GM12878 (cell line): Measurements from ENCODE around the gene ADK. TPM values are rescaled to one million over a fixed set of nuclear protein-coding genes. Genes with fewer than 3 reads are reported as not detected.

Source experiments
- ATF2 ChIP-seq: IDR thresholded peaks from 2 replicates; pipeline ENCODE4 v1.6.1; 2012; ENCODE audit warnings: low read length, inconsistent platforms
- BHLHE40 ChIP-seq, 2 experiments: fragments of 450-650 bp in 1 of 2; IDR thresholded peaks; 2 replicates each; pipeline ENCODE4 v1.6.1; 2011 to 2017; ENCODE audit warnings: low read depth in 2 of 2, borderline replicate concordance in 1 of 2, improper control_type of control experiment in 1 of 2, low read length in 1 of 2, mild to moderate bottlenecking in 1 of 2
- CREM ChIP-seq: IDR thresholded peaks from 2 replicates; pipeline ENCODE4 v1.6.1; 2014; ENCODE audit warnings: antibody characterized with exemption, low read depth
- DPF2 ChIP-seq: fragments of 450-650 bp; IDR thresholded peaks from 2 replicates; pipeline ENCODE4 v1.6.1; 2017; ENCODE audit warnings: mild to moderate bottlenecking
- E2F8 ChIP-seq: fragments of 450-650 bp; IDR thresholded peaks from 2 replicates; pipeline ENCODE4 v1.6.1; 2018; ENCODE audit warnings: mild to moderate bottlenecking, low read depth, moderate library complexity; ENCODE audit not compliant: partially characterized antibody
- ESRRA ChIP-seq: IDR thresholded peaks from 2 replicates; pipeline ENCODE4 v1.6.1; 2012; ENCODE audit warnings: mild to moderate bottlenecking, low read length, improper control_type of control experiment
- HDAC6 ChIP-seq: fragments of 200-600 bp; sonication (generic); IDR thresholded peaks from one replicate; pipeline ENCODE4 v1.8.0; 2017; ENCODE audit warnings: antibody characterized with exemption; ENCODE audit not compliant: unreplicated experiment
- IKZF2 ChIP-seq, 2 experiments: fragments of 450-650 bp; IDR thresholded peaks; 2 replicates each; pipeline ENCODE4 v1.6.1; 2017; ENCODE audit warnings: mild to moderate bottlenecking in 2 of 2, moderate library complexity in 2 of 2
- IRF4 ChIP-seq: IDR thresholded peaks from 2 replicates; pipeline ENCODE4 v1.6.1; 2011; ENCODE audit warnings: low read depth, low read length
- KDM1A ChIP-seq: fragments of 200-600 bp; sonication (generic); IDR thresholded peaks from 2 replicates; pipeline ENCODE4 v1.6.1; 2016; ENCODE audit warnings: borderline replicate concordance
- LARP7 ChIP-seq: fragments of 450-650 bp; IDR thresholded peaks from 2 replicates; pipeline ENCODE4 v1.6.1; 2017; ENCODE audit warnings: mild to moderate bottlenecking
- MEF2A ChIP-seq: IDR thresholded peaks from 2 replicates; pipeline ENCODE4 v1.6.1; 2011; ENCODE audit warnings: low read depth, mild to moderate bottlenecking, low read length, moderate library complexity; ENCODE audit not compliant: insufficient read depth
- MYC ChIP-seq: IDR thresholded peaks from 2 replicates; pipeline ENCODE4 v1.6.1; 2011; ENCODE audit warnings: mild to moderate bottlenecking, low read length, moderate library complexity, inconsistent platforms; ENCODE audit not compliant: insufficient read depth, insufficient replicate concordance, insufficient read length, severe bottlenecking
- NBN ChIP-seq: fragments of 450-650 bp; IDR thresholded peaks from 2 replicates; pipeline ENCODE4 v1.6.1; 2016
- NFYA ChIP-seq: IDR thresholded peaks from 2 replicates; pipeline ENCODE4 v1.6.1; 2011; ENCODE audit warnings: low read depth, mild to moderate bottlenecking, low read length, improper control_type of control experiment, borderline replicate concordance
- POU2F2 ChIP-seq: IDR thresholded peaks from 3 replicates; pipeline ENCODE4 v1.6.1; 2011; ENCODE audit warnings: low read depth, mild to moderate bottlenecking, low read length, borderline replicate concordance
- RAD51 ChIP-seq: fragments of 450-650 bp; IDR thresholded peaks from 2 replicates; pipeline ENCODE4 v1.6.1; 2016; ENCODE audit warnings: moderate library complexity, mild to moderate bottlenecking, inconsistent platforms
- RCOR1 ChIP-seq: conservative IDR thresholded peaks from 2 replicates; pipeline ENCODE4 v1.6.1; 2012; ENCODE audit warnings: low read depth, low read length, improper control_type of control experiment
- RUNX3 ChIP-seq: IDR thresholded peaks from 2 replicates; pipeline ENCODE4 v1.6.1; 2012; ENCODE audit warnings: low read length, inconsistent platforms
- SMARCA5 ChIP-seq: fragments of 450-650 bp; IDR thresholded peaks from 2 replicates; pipeline ENCODE4 v1.6.1; 2017; ENCODE audit warnings: mild to moderate bottlenecking
- SP1 ChIP-seq: IDR thresholded peaks from one replicate; pipeline ENCODE4 v1.6.1; 2011; ENCODE audit warnings: low read depth, low read length
- TAF1 ChIP-seq: IDR thresholded peaks from 2 replicates; pipeline ENCODE4 v1.6.1; 2011; ENCODE audit warnings: mild to moderate bottlenecking, low read depth, low read length, borderline replicate concordance
- YY1 ChIP-seq: IDR thresholded peaks from 2 replicates; pipeline ENCODE4 v1.6.1; 2011; ENCODE audit warnings: low read depth, mild to moderate bottlenecking, low read length
- polyA plus RNA-seq, 11 experiments: library from polyadenylated mRNA; depleted of rRNA in 4 of 11; unstranded in 6 of 11; stranded (reverse) in 5 of 11; fragments of >200 nt; fragmentation: Nextera tagmentation in 4 of 11; fragmentation: Illumina TruSeq in 1 of 11; extraction: Ambion mirVana in 4 of 11; extraction: Trizol in 1 of 11; gene quantifications; 1 replicate in 1 of 11; 2 replicates in 10 of 11; pipeline versions ENCODE4 v1.2.1 to v1.2.3, GENCODE V29; 2011 to 2016; ENCODE audit warnings: inconsistent platforms in 2 of 11, missing spikeins in 2 of 11, low read depth in 1 of 11
- total RNA-seq, 4 experiments: library from RNA; depleted of rRNA in 3 of 4; stranded (reverse); fragments of >200 nt in 3 of 4; fragmentation: Illumina TruSeq in 1 of 4; extraction: Trizol in 1 of 4; gene quantifications; 2 replicates each; pipeline versions ENCODE4 v1.2.1 to v1.2.3, GENCODE V29; 2013 to 2021
- TF ChIP-seq, protein P1 (sequence below): fragments of 450-650 bp; IDR thresholded peaks from 2 replicates; pipeline ENCODE4 v1.6.1; 2017; ENCODE audit warnings: mild to moderate bottlenecking, moderate library complexity

Gene ADK
- total and polyA plus RNA-seq, 10 of the 15 experiments (the other 5 are each of a cell fraction or from before 2014, with no cell fraction given), result 42.0 to 151 (median 81.6) TPM

DNA sequence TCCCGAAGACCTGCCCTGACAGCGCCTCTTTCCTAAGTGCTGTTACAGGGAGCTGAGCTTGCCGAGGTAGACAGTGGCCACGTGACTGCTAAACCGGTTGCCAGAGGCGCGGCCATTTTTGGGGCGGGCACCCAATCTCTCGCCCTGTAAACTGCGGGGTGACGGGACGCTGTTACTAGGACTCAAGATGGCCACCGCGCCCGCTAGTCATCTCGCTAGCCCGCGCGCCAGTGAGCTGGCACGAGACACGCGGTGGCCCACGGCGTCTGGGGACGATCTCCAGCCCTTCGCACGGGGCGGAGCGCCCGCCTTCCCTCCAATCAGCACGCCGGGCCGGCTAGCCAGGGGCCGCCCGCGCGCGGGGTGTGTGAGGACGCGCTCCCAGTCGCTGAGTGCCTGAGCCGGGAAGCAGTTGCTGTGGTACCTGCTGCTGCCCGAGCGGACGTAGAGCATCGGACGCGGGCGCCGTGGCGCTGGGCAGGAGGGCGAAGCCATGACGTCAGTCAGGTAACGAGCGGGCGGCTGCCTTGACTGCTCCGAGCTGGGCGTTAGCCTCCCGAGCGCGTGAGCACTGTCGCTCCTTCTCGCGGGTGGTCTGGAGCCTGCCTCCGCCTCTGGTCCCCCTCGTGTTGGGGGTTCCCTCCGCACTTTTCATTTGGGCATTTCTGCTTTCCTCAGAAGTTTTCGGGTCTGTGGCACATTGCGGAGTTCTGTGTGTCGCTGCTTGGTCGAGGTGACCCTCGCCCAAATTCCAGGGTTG is 25.5 kb downstream of the ADK start (continued):
- TF ChIP-seq LARP7 (peak; percentile 71), IKZF2 (IDR thresholded peaks at IDR 0.05) (peak in 1 of 2 experiments; percentile 14; a peak in 1 of 4 replicates), RUNX3 (peak; percentile 55), RAD51 (peak; percentile 96), MYC (no peak), CREM (peak; percentile 53), NFYA (no peak), SP1 (no peak), SMARCA5 (0 out of 2 replicates have a peak, but pooled peaks have one; percentile 9), YY1 (peak; percentile 99), IRF4 (0 out of 2 replicates have a peak, but pooled peaks have one; percentile 8), NBN (peak; percentile 62; the same call in 1 of the 2 replicates), ESRRA (peak; percentile 62; the same call in 1 of the 2 replicates), POU2F2 (peak; percentile 10; the same call in 2 of the 3 replicates), HDAC6 (peak; percentile 18), RCOR1 (peak; percentile 89; the same call in 1 of the 2 replicates), E2F8 (peak; percentile 25), BHLHE40 (IDR thresholded peaks at IDR 0.05; ENCODE audit: borderline replicate concordance in 1 of 2, low read depth in 2 of 2, low read length in 1 of 2) (peak; percentile 97 to 100), KDM1A (no peak), DPF2 (0 out of 2 replicates have a peak, but pooled peaks have one; percentile 57), TAF1 (peak; percentile 84), MEF2A (0 out of 2 replicates have a peak, but pooled peaks have one; percentile 5), ATF2 (no peak)
- TF ChIP-seq, protein P1, sequence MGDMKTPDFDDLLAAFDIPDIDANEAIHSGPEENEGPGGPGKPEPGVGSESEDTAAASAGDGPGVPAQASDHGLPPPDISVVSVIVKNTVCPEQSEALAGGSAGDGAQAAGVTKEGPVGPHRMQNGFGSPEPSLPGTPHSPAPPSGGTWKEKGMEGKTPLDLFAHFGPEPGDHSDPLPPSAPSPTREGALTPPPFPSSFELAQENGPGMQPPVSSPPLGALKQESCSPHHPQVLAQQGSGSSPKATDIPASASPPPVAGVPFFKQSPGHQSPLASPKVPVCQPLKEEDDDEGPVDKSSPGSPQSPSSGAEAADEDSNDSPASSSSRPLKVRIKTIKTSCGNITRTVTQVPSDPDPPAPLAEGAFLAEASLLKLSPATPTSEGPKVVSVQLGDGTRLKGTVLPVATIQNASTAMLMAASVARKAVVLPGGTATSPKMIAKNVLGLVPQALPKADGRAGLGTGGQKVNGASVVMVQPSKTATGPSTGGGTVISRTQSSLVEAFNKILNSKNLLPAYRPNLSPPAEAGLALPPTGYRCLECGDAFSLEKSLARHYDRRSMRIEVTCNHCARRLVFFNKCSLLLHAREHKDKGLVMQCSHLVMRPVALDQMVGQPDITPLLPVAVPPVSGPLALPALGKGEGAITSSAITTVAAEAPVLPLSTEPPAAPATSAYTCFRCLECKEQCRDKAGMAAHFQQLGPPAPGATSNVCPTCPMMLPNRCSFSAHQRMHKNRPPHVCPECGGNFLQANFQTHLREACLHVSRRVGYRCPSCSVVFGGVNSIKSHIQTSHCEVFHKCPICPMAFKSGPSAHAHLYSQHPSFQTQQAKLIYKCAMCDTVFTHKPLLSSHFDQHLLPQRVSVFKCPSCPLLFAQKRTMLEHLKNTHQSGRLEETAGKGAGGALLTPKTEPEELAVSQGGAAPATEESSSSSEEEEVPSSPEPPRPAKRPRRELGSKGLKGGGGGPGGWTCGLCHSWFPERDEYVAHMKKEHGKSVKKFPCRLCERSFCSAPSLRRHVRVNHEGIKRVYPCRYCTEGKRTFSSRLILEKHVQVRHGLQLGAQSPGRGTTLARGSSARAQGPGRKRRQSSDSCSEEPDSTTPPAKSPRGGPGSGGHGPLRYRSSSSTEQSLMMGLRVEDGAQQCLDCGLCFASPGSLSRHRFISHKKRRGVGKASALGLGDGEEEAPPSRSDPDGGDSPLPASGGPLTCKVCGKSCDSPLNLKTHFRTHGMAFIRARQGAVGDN, result peak; percentile 80; the same call in 1 of the 2 replicates
